Karpas-422 (cell line): ENCODE measurements around the gene SUPT20HL1. TPM values are rescaled to one million over a fixed set of nuclear protein-coding genes. Genes with fewer than 3 reads are reported as not detected.
"Not testable (repeated sequence)": the region's sequence is repeated elsewhere in the genome, so short reads cannot be mapped to it uniquely, and the experiment has no call there.

Source experiments
- DNase-seq: peaks from one replicate; pipeline ENCODE4 v3.0.0-alpha.2; 2015
- H2AFZ ChIP-seq: fragments of 200-600 bp; sonication (generic); 2 replicates; pipeline ENCODE4 v1.6.1; 2014; ENCODE audit warnings: antibody characterized with exemption, low read length, mixed read lengths
- H3K27ac ChIP-seq: fragments of 200-600 bp; sonication (generic); 2 replicates; pipeline ENCODE4 v1.5.1; 2014; ENCODE audit warnings: mild to moderate bottlenecking, low read length, moderate library complexity
- H3K27me3 ChIP-seq: fragments of 200-600 bp; sonication (generic); 2 replicates; pipeline ENCODE4 v1.6.1; 2014; ENCODE audit warnings: low read length, mixed read lengths
- H3K36me3 ChIP-seq: fragments of 200-600 bp; sonication (generic); 2 replicates; pipeline ENCODE4 v1.6.1; 2014; ENCODE audit warnings: low read length, mixed read lengths; ENCODE audit not compliant: insufficient read depth
- H3K4me1 ChIP-seq: fragments of 200-600 bp; sonication (generic); 2 replicates; pipeline ENCODE4 v1.6.1; 2014; ENCODE audit warnings: mild to moderate bottlenecking, low read length, mixed read lengths
- H3K4me2 ChIP-seq: fragments of 200-600 bp; sonication (generic); 2 replicates; pipeline ENCODE4 v1.6.1; 2014; ENCODE audit warnings: low read length, low read depth, mild to moderate bottlenecking; ENCODE audit not compliant: poor library complexity, severe bottlenecking
- H3K4me3 ChIP-seq: fragments of 200-600 bp; sonication (generic); 2 replicates; pipeline ENCODE4 v1.5.1; 2014; ENCODE audit warnings: mild to moderate bottlenecking, antibody characterized with exemption, low read length, mixed read lengths
- H3K79me2 ChIP-seq: fragments of 200-600 bp; sonication (generic); 2 replicates; pipeline ENCODE4 v1.6.1; 2014; ENCODE audit warnings: mild to moderate bottlenecking, low read length, mixed read lengths
- H3K9ac ChIP-seq: fragments of 200-600 bp; sonication (generic); 2 replicates; pipeline ENCODE4 v1.6.0; 2014; ENCODE audit warnings: low read length
- H3K9me2 ChIP-seq: fragments of 200-600 bp; sonication (generic), shearing (Covaris generic); replicated peaks from 2 replicates; pipeline ENCODE4 v1.6.0; 2014; ENCODE audit warnings: mild to moderate bottlenecking, low read length, moderate library complexity; ENCODE audit not compliant: insufficient read depth
- H3K9me3 ChIP-seq: fragments of 300-700, 200-600 bp; sonication (generic); 2 replicates; pipeline ENCODE4 v1.6.1; 2014; ENCODE audit warnings: low read length, mixed read lengths
- H4K20me1 ChIP-seq: fragments of 200-600 bp; sonication (generic); 2 replicates; pipeline ENCODE4 v1.6.1; 2014; ENCODE audit warnings: mild to moderate bottlenecking, antibody characterized with exemption, low read length, low read depth; ENCODE audit not compliant: insufficient read depth
- total RNA-seq: library from RNA; depleted of rRNA; stranded (reverse); fragments of >200 nt; shearing (Covaris generic); gene quantifications from 2 replicates; pipeline ENCODE4 v1.2.3, GENCODE V29; 2014; ENCODE audit warnings: low replicate concordance

SUPT20HL1 gene
- total RNA-seq, 1 experiment from 2014 or later = not detected

DNA sequence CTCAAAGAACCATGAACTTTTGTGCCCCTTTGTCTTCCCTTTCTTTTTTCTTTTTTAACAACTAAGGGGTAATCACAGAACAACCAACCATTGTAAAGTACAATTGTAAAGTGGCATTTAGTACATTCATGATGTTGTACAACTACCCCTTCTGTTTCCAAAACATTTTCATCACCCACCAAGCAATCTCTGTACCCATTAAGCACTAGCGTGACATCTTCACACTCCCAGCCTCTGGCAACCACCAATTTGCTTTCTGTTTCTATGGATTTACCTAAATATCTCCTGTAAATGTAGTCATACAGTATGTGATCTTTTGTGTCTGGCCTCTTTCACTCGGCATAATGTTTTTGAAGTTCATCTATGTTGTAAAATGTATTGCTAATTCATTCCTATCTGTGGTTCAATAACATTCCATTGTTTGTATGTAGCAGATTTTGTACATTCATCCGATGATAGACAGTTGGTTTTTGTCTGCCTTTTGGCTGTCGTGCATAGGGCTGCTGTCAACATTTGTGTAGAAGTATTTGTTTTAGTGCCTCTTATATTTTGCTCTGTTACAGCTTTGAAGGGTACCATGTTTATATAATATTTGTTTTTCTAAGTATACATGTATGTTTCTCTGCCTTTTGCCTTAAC lies 6.4 kb downstream of the SUPT20HL1 start:
- H3K9ac ChIP-seq, H4K20me1 ChIP-seq: not testable (repeated sequence)

DNA sequence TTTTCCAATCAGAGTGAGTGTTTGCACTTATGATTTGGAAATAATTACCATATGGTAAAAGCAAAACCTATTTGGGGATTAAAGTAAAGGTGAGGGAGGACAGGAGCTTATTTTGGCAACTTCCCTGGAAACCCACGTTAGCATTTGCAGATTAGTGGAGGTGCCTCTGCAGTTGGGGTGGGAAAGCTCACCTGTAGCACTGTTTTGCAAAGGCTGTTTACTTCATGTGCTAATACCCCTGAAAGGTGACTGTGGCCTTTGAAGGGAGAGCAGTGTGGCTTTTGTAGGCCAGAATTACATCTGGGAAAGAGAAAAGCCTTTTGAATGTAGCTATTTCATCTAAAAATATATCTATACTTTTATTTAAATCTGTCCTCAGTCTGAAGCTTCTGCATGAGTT lies 9.4 kb downstream of the SUPT20HL1 start:
- H2AFZ ChIP-seq = no peak overlapping the region
- no peaks in the 10 kb centered on the region for H3K9me2 ChIP-seq
- DNase-seq = no peak
- no peak overlapping the region for H3K4me2 ChIP-seq
- H3K27ac ChIP-seq = no peak overlapping the region
- no peaks in the 10 kb centered on the region for H3K27me3 ChIP-seq
- H3K4me1 ChIP-seq = no peaks in the 10 kb centered on the region
- no peaks in the 10 kb centered on the region for H4K20me1 ChIP-seq
- no peaks in the 10 kb centered on the region for H3K36me3 ChIP-seq
- no peak overlapping the region for H3K4me3 ChIP-seq
- H3K9ac ChIP-seq = no peak overlapping the region
- H3K9me3 ChIP-seq = no peaks in the 10 kb centered on the region
- H3K79me2 ChIP-seq = no peaks in the 10 kb centered on the region

More for the DNA sequence above, 6.4 kb downstream of the SUPT20HL1 start:
- not testable (repeated sequence) for H3K9me3 ChIP-seq, H3K27me3 ChIP-seq, H3K4me3 ChIP-seq, H2AFZ ChIP-seq, H3K27ac ChIP-seq, H3K36me3 ChIP-seq, H3K79me2 ChIP-seq, H3K4me2 ChIP-seq, H3K4me1 ChIP-seq, H3K9me2 ChIP-seq, DNase-seq

DNA sequence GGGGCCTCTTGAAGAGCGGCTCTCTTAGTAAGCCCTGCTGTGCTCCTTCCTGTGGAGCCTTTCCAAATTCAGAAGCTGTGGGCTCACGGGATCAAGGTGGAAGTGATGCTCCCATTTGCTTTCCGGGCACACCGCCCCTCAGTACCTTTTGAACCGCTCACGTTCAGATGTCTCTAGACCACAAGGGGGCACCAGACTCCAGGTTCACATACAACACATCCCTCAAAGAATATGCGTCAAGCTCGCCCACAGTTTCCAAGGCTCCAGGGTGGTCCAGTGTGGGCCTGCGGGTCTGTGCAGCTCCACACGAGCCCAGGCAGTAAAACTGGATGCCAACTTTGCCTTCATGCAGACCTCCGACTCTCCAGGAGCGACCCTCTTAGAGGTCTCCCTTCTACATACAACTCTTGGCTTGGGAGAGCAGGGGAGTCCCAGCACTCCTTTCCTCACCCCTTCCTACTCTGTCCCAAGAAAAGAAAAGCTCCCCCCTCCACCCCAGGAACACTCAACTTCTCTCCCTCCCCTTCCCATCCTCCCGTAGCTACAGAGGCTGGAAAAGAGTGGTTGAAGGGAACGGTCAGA lies 11.0 kb downstream of the SUPT20HL1 start:
- Histone ChIP-seq H3K9me3 (no peaks in the 10 kb centered on the region), H3K4me3 (no peak overlapping the region), H3K4me2 (no peak overlapping the region), H3K79me2 (no peaks in the 10 kb centered on the region), H3K27me3 (no peaks in the 10 kb centered on the region), H3K9me2 (no peaks in the 10 kb centered on the region), H4K20me1 (no peaks in the 10 kb centered on the region), H3K27ac (no peak overlapping the region), H3K4me1 (no peaks in the 10 kb centered on the region), H3K9ac (no peak overlapping the region), H2AFZ (no peak overlapping the region), H3K36me3 (no peaks in the 10 kb centered on the region)
- DNase-seq = peak; percentile 82

DNA sequence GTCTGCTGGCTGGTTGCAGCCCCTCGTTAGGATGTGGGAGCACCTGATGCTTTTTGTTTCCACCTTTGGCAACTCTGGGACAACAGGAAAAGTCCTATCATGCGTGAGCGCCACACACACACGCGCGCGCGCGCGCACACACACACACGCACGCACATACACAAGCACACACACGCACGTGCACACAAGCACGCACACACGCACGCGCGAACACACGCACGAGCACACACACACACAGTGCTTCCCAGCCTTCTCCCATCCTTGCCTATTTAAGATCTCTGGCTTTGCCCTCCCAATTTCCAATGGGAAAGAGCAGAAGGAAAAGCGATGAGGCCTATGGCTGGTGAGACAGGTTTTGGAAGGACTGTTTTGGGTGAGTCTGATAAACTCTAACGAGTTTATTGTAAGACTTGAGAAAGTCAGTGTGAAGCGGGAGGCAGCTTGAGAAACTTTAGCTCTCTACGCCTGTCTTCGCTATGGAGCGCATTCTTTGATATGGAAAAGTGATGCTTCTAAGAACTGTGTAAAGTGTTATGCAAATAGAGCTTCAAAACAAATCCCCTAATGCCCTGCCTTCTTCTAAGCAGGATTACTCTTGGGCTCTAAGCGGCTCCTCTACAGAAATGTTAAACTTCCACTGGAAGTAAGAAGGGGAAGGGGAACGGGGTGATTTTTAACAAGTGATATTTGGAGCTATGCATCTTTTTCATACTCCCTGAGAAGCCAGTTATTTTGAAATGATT lies 11.8 kb downstream of the SUPT20HL1 start:
- no peaks in the 10 kb centered on the region for H3K9me2 ChIP-seq
- H3K4me1 ChIP-seq = no peaks in the 10 kb centered on the region
- no peak overlapping the region for H2AFZ ChIP-seq
- no peaks in the 10 kb centered on the region for H3K79me2 ChIP-seq
- H4K20me1 ChIP-seq = no peaks in the 10 kb centered on the region
- no peak overlapping the region for H3K27ac ChIP-seq
- no peaks in the 10 kb centered on the region for H3K36me3 ChIP-seq
- no peak overlapping the region for H3K4me3 ChIP-seq
- H3K9ac ChIP-seq = no peak overlapping the region
- DNase-seq = no peak
- H3K27me3 ChIP-seq = no peaks in the 10 kb centered on the region
- no peak overlapping the region for H3K4me2 ChIP-seq
- H3K9me3 ChIP-seq = no peaks in the 10 kb centered on the region

DNA sequence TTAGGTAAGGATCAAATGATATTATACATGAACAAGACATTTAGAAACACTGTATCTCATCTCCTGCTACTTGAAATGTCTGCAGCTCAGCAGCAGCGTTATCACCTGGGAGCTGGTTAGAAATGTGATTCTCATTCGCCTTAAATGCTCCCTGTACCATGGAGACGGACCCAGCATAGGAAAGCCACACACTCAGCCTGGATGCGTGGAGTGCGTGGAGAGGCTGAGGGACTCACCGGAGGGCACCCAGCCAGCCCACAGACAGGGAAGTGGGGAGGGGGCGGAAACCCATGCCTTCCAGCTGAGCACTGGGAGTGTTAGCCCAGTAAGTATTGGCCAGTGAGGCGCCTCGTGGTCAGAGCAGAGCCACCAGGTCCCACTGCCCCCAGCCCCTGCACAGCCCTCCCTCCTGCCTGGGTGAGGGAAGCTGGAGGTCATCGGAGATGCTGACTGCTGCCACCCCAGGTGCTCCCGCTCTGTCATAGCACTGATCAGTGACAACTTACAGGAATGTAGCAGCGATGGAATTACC lies 15.2 kb downstream of the SUPT20HL1 start:
- H3K27me3 ChIP-seq = no peaks in the 10 kb centered on the region
- H3K9me3 ChIP-seq = no peaks in the 10 kb centered on the region
- no peak overlapping the region for H3K4me2 ChIP-seq
- no peaks in the 10 kb centered on the region for H4K20me1 ChIP-seq
- no peaks in the 10 kb centered on the region for H3K79me2 ChIP-seq
- no peak for DNase-seq
- H3K9ac ChIP-seq = no peak overlapping the region
- no peak overlapping the region for H3K27ac ChIP-seq
- H2AFZ ChIP-seq = no peak overlapping the region
- no peaks in the 10 kb centered on the region for H3K4me1 ChIP-seq
- no peak overlapping the region for H3K4me3 ChIP-seq
- H3K36me3 ChIP-seq = no peaks in the 10 kb centered on the region
- H3K9me2 ChIP-seq = no peaks in the 10 kb centered on the region

DNA sequence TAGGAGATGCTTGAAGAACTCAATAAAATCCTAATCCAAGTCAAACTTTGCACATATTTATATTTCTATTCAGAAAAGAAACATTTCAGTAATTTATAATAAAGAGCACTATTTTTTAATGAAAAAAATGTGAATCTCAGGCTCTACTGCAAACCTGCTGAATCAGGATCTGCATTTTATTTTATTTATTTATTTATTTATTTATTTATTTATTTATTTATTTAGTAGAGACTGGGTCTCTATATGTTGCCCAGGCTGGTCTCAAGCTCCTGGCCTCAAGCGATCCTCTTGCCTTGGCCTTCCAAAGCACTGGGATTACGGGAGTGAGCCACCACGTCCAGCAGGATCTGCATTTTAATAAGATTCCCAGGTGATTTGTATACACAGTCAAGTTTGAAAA lies 16.0 kb downstream of the SUPT20HL1 start:
- H3K9me2 ChIP-seq = no peaks in the 10 kb centered on the region
- H3K4me1 ChIP-seq = no peaks in the 10 kb centered on the region
- H3K9ac ChIP-seq = no peak overlapping the region
- no peak overlapping the region for H2AFZ ChIP-seq
- no peaks in the 10 kb centered on the region for H3K27me3 ChIP-seq
- H3K27ac ChIP-seq = no peak overlapping the region
- no peaks in the 10 kb centered on the region for H4K20me1 ChIP-seq
- no peaks in the 10 kb centered on the region for H3K36me3 ChIP-seq
- no peaks in the 10 kb centered on the region for H3K9me3 ChIP-seq
- no peak overlapping the region for H3K4me3 ChIP-seq
- DNase-seq = no peak
- H3K79me2 ChIP-seq = no peaks in the 10 kb centered on the region
- H3K4me2 ChIP-seq = no peak overlapping the region

DNA sequence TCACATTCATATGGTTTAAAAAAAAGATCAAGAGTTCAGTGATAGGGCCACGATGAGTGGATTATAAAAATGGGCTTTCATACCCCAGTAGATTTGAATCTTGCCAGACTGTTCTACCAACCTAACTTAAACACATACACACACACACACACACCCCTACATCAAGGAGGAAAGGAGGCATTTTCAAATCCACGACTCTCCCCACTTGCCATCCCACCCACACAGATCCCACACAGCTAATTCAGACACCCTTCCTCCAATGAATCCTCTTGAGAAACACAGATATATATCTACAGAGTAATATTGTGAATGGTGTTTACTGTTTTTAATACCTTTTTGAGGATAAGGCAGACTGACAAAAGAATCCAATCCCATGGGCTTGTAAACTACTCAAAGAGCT lies 16.8 kb downstream of the SUPT20HL1 start:
- DNase-seq = no peak
- H3K36me3 ChIP-seq = no peaks in the 10 kb centered on the region
- no peaks in the 10 kb centered on the region for H3K79me2 ChIP-seq
- H3K4me1 ChIP-seq = no peaks in the 10 kb centered on the region
- no peak overlapping the region for H3K4me3 ChIP-seq
- H3K27me3 ChIP-seq = no peaks in the 10 kb centered on the region
- H2AFZ ChIP-seq = no peak overlapping the region
- H4K20me1 ChIP-seq = no peaks in the 10 kb centered on the region
- H3K27ac ChIP-seq = no peak overlapping the region
- H3K9me2 ChIP-seq = no peaks in the 10 kb centered on the region
- no peaks in the 10 kb centered on the region for H3K9me3 ChIP-seq
- no peak overlapping the region for H3K4me2 ChIP-seq
- H3K9ac ChIP-seq = no peak overlapping the region

DNA sequence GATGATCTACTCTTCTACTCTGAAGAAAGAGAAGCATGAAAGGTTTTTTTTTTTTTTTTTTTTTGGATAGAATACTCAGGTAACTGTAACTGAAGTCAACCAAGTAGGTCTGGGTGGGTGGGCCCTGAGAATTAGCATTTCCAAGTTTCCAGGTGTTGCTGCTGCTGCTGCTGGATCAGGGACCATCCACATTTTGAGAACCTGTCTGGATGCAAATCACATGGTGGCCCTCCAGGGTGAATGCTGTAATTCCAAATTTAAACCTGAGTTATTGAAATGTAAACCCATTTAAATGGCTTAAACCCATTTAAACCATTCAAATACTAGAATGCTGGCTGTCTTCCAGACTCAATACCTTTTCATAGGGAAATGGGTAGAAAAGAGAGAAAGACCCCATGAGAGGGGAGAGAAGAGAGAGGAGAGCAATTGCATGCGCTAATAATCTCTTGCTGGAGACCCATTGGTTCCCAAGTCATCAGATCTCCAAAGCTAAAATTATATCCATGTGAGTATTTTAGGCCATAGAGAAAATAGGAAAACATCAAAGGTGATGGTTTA lies 17.6 kb downstream of the SUPT20HL1 start:
- Histone ChIP-seq H3K27me3 (no peaks in the 10 kb centered on the region), H3K79me2 (no peaks in the 10 kb centered on the region), H3K9me3 (no peaks in the 10 kb centered on the region), H3K4me3 (no peak overlapping the region), H3K27ac (no peak overlapping the region), H4K20me1 (no peaks in the 10 kb centered on the region), H3K4me2 (no peak overlapping the region), H2AFZ (no peak overlapping the region), H3K4me1 (no peaks in the 10 kb centered on the region), H3K9ac (no peak overlapping the region), H3K36me3 (no peaks in the 10 kb centered on the region), H3K9me2 (no peaks in the 10 kb centered on the region)
- no peak for DNase-seq
